HG03354 (cell line): ENCODE results near the gene TAF1L.

Experiments
- ATAC-seq: cut with Tn5 transposase; IDR thresholded peaks from one replicate; pipeline ENCODE4 v1.9.1; 2021; ENCODE audit warnings: mild to moderate bottlenecking; ENCODE audit not compliant: unreplicated experiment, poor library complexity, severe bottlenecking

The TAF1L gene

DNA sequence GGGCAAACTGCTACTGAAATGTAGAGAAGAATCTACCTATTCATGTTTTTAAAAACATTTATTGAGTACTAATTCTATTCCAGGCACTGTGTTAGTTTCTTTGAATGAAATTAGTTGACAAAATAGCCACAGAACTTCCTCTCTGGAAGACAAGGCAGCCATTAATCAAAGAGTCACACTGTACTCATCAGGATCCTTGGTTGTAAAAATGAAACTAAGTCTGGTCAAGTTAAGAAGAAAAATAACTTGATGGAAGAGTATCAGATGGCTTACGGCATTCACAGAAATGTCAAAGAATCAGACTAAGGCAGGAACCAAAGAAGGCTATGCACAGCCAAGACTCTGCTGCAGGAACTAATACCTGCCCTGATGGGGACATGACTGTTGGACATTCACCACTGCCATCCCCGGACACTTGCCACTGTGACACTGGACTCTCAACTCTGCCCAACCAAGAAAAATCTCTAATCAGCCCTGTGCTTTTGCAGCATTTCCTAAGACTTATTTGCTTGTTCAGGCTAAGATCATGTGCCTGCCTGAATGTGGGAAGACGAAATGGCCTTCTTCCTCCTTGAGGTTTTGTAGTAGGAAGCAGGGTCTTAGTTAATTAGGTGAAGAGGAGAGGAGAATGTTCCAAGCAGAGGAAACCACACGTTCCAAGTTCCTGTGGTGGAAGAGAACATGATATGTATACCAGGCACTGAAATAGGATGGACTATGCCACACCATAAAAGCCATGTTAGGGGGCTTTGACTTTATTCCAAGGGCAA is 39.2 kb downstream of the TAF1L start:
- no peak for ATAC-seq

- no peak for ATAC-seq
Observed at GRCh38 chr9:32590898-32591297, 44.6 kb downstream of the TAF1L start.

- ATAC-seq, result no peak
Observed at GRCh38 chr9:32590476-32590875, 45.0 kb downstream of the TAF1L start.

- peak; percentile 73 for ATAC-seq
Observed at GRCh38 chr9:32589083-32589723, 46.3 kb downstream of the TAF1L start.

DNA sequence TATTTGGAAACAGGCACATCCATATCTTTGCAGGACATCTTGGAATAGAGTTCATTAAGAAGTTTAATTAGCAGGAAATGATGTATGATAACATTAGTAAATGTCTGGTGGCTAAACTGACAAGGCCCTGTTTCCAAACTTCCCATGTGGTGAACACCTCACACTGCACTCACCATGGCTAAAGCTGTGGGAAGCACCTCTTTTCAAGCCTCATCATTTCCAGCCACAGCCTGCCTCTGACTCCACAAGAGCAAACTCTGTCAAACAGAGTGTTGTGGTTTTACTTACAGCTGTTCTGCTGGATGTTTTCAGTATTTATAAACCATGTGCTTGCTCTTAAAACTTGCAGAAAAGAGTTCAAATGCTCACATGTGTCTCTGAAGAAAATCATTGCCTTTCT is 47.6 kb downstream of the TAF1L start:
- ATAC-seq, result peak; percentile 65

- ATAC-seq, result no peak
Observed at GRCh38 chr9:32584784-32585183, 50.7 kb downstream of the TAF1L start.

- ATAC-seq, result peak; percentile 48
Observed at GRCh38 chr9:32581512-32582143, 53.8 kb downstream of the TAF1L start.

DNA sequence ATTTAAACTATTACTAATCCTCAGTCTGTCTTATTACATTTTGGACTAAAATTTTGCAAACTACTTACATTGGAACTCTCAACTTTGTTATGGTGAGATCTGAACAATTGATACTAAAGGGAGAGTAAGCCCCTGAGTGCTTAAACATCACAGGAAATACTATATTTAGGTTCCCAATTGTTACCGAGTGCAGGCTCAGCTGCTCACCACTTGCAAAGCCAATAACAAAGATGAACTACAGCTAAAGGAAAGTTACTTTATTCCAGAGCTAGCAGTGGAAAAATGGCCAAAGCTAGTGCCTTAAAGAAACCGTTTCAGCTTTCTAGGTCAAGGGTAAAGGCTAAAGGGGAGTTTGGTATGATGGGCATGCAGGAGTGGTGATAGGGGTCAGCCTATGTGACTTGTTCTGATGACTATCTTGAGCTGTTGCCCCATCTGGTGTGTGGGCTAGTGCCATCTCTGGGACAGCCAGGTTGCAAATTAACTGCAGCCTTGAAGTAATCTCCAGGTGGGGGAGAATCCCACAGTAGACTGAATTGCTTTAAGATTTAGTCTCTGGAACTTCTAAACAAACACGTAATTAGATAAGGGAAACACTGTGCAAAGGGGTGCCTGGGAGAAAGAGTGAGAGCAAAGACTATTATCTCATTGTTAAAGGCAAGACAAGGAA is 54.7 kb downstream of the TAF1L start:
- ATAC-seq, result no peak

- peak; percentile 68 for ATAC-seq
Observed at GRCh38 chr9:32579706-32580331, 55.6 kb downstream of the TAF1L start.
